ENCODE data around the gene CCR3.
"Not testable (repeated sequence)": the region's sequence is repeated elsewhere in the genome, so short reads cannot be mapped to it uniquely, and the experiment has no call there.

The CCR3 gene

GRCh38 chr3:46202535-46202934, 39.7 kb upstream of the CCR3 start:
- Histone ChIP-seq H3K4me3 (no peak overlapping the region), H3K27ac (peak overlapping the region in 1 of 2 donors; percentile 4)
- DNase-seq (ENCODE audit: low spot score) = no peak
- no peak for TF ChIP-seq CTCF (IDR thresholded peaks at IDR 0.05)

GRCh38 chr3:46203681-46204080, 38.6 kb upstream of the CCR3 start:
- TF ChIP-seq CTCF (IDR thresholded peaks at IDR 0.05) = no peak
- Histone ChIP-seq H3K27ac (no peak overlapping the region), H3K4me3 (no peak overlapping the region)
- DNase-seq (ENCODE audit: low spot score) = no peak

- H3K27ac ChIP-seq = no peak overlapping the region
- peak overlapping the region; percentile 52 for H3K4me3 ChIP-seq
- no peak for TF ChIP-seq CTCF (IDR thresholded peaks at IDR 0.05)
- DNase-seq (ENCODE audit: low spot score) = no peak
These were observed 36.8 kb upstream of the CCR3 start for GRCh38 chr3:46205286-46205960.

- no peak for TF ChIP-seq CTCF (IDR thresholded peaks at IDR 0.05)
- no peak for DNase-seq (ENCODE audit: low spot score)
- Histone ChIP-seq H3K4me3 (peak overlapping the region; percentile 52), H3K27ac (peak overlapping the region in 1 of 2 donors; percentile 74)
These were observed 35.8 kb upstream of the CCR3 start for GRCh38 chr3:46206282-46207015.

GRCh38 chr3:46207514-46207913, 34.7 kb upstream of the CCR3 start:
- H3K27ac ChIP-seq = peak overlapping the region in 1 of 2 donors; percentile 74
- not testable (repeated sequence) for DNase-seq (ENCODE audit: low spot score)
- peak overlapping the region; percentile 52 for H3K4me3 ChIP-seq

- H3K27ac ChIP-seq = peak within 1 kb of the TSS in 1 of 2 donors; percentile 74
- H3K4me3 ChIP-seq = peak within 1 kb of the TSS; percentile 52
- DNase-seq (ENCODE audit: low spot score) = no peak
- no peak for TF ChIP-seq CTCF (IDR thresholded peaks at IDR 0.05)
These were observed 34.0 kb upstream of the CCR3 start, which contains the start of gene CCR1 for GRCh38 chr3:46208167-46208704. TSS of gene CCR1 (minus strand) at chr3:46208313. CDS start at chr3:46204313, 4,000 bp downstream.

- DNase-seq (ENCODE audit: low spot score) = no peak
- Histone ChIP-seq H3K27ac (no peak overlapping the region), H3K4me3 (no peak overlapping the region)
- TF ChIP-seq CTCF (IDR thresholded peaks at IDR 0.05) = no peak
These were observed 33.2 kb upstream of the CCR3 start for GRCh38 chr3:46209053-46209452.
